K562 (cell line): ENCODE data around the gene NBEAL2. TPM values are rescaled to one million over a fixed set of nuclear protein-coding genes. Genes with fewer than 3 reads are reported as not detected.

Experiments
- ATAC-seq: fragments of 200-7000 bp; cut with Tn5 transposase; 3 replicates; pipeline ENCODE4 v1.9.1; 2020; ENCODE audit warnings: moderate library complexity
- BruUV-seq: library from RNA; stranded (reverse); fragments of 400-500 nt; replicated peaks from 2 replicates; lab custom pipeline; 2021; lab: Mats Ljungman, UMichigan
- CTCF ChIA-PET: fragments of 300-600 bp; formaldehyde crosslinking; extraction: SDS; loops from one replicate; lab custom pipeline; 2021; ENCODE audit warnings: low intra/inter-chr PET ratio; lab: Yijun Ruan, JAX
- POLR2A ChIA-PET: fragments of 300-600, 350-650 bp; sonication (Branson Sonifier 250); formaldehyde crosslinking; extraction: SDS; loops from one replicate; lab custom pipeline; 2021; ENCODE audit warnings: antibody characterized with exemption, inconsistent platforms; lab: Yijun Ruan, JAX
- DNase-seq, 4 experiments: peaks; one replicate each; pipeline versions ENCODE4 v3.0.0 to v3.0.0-alpha.2; 2011 to 2018; ENCODE audit warnings: low spot score in 3 of 4, mixed read lengths in 3 of 4; ENCODE audit errors: extremely low read depth in 1 of 4
- FAIRE-seq: peaks from 2 replicates; lab custom pipeline; 2011; peaks lifted over from hg19 to GRCh38; lab: Jason Lieb, UNC
- H2AFZ ChIP-seq: 2 replicates; pipeline ENCODE4 v1.6.0; 2011; ENCODE audit warnings: low read depth, low read length, control low read depth, inconsistent platforms
- H3K27ac ChIP-seq: fragments of 200-600 bp; 3 replicates; pipeline ENCODE4 v1.8.0; 2011; ENCODE audit warnings: low read depth, mild to moderate bottlenecking, control low read depth, inconsistent platforms, low read length, moderate library complexity, mixed read lengths; ENCODE audit errors: extremely low read depth
- H3K27me3 ChIP-seq, 2 experiments: fragments of 300-600 bp in 1 of 2; 2 replicates in 1 of 2; 3 replicates in 1 of 2; pipeline versions ENCODE4 v1.6.0 to v1.8.0; 2011; ENCODE audit warnings: inconsistent platforms in 2 of 2, low read length in 2 of 2, mild to moderate bottlenecking in 1 of 2, mixed read lengths in 1 of 2, moderate library complexity in 1 of 2; ENCODE audit not compliant: control insufficient read depth in 2 of 2, insufficient read depth in 2 of 2
- H3K36me3 ChIP-seq: fragments of 300-600 bp; 3 replicates; pipeline ENCODE4 v1.8.0; 2011; ENCODE audit warnings: mild to moderate bottlenecking, low read length, inconsistent platforms; ENCODE audit not compliant: control insufficient read depth, insufficient read depth
- H3K4me1 ChIP-seq, 2 experiments: fragments of 200-600 bp in 1 of 2; replicated peaks in 1 of 2; 2 replicates in 1 of 2; 3 replicates in 1 of 2; pipeline versions ENCODE4 v1.5.1 to v1.8.0; 2011; ENCODE audit warnings: inconsistent platforms in 2 of 2, low read length in 2 of 2, mild to moderate bottlenecking in 1 of 2, mixed read lengths in 1 of 2, moderate library complexity in 1 of 2; ENCODE audit not compliant: control insufficient read depth in 2 of 2, insufficient read depth in 2 of 2
- H3K4me2 ChIP-seq: 2 replicates; pipeline ENCODE4 v1.6.1; 2011; ENCODE audit warnings: low read length, control low read depth, inconsistent platforms, mixed read lengths; ENCODE audit not compliant: insufficient read depth
- H3K4me3 ChIP-seq: fragments of 200-600 bp; sonication (generic), shearing (Covaris generic); 2 replicates; pipeline ENCODE4 v1.5.1; 2016; ENCODE audit warnings: control low read depth, inconsistent platforms
- H3K79me2 ChIP-seq: fragments of 200-600 bp; 3 replicates; pipeline ENCODE4 v1.8.0; 2011; ENCODE audit warnings: low read length, inconsistent platforms; ENCODE audit not compliant: control insufficient read depth, insufficient read depth
- H3K9ac ChIP-seq, 2 experiments: 2 replicates each; pipeline versions ENCODE4 v1.6.0 to v1.6.1; 2011; ENCODE audit warnings: low read depth in 2 of 2, low read length in 2 of 2, control low read depth in 1 of 2, inconsistent platforms in 1 of 2, mild to moderate bottlenecking in 1 of 2, mixed read lengths in 1 of 2; ENCODE audit not compliant: insufficient read depth in 1 of 2
- H3K9me1 ChIP-seq: one replicate; pipeline ENCODE4 v1.6.0; 2011; ENCODE audit warnings: inconsistent platforms, mild to moderate bottlenecking, low read length, moderate library complexity; ENCODE audit not compliant: control insufficient read depth, insufficient read depth
- H3K9me3 ChIP-seq: replicated peaks from 2 replicates; pipeline ENCODE4 v1.5.1; 2011; ENCODE audit warnings: low read depth, low read length, inconsistent platforms; ENCODE audit not compliant: control insufficient read depth, insufficient read depth
- H4K20me1 ChIP-seq: replicated peaks from 2 replicates; pipeline ENCODE4 v1.6.1; 2011; ENCODE audit warnings: low read length, inconsistent platforms, mixed read lengths; ENCODE audit not compliant: control insufficient read depth, insufficient read depth
- C11orf30 ChIP-seq: fragments of 450-650 bp; IDR thresholded peaks from 2 replicates; pipeline ENCODE4 v1.6.1; 2016; ENCODE audit warnings: low read depth, mild to moderate bottlenecking
- DPF2 ChIP-seq: fragments of 450-650 bp; IDR thresholded peaks from 2 replicates; pipeline ENCODE4 v1.6.1; 2016
- KAT7 ChIP-seq: sonication (generic); formaldehyde crosslinking; IDR thresholded peaks from 2 replicates; pipeline ENCODE4 v1.8.0; 2022; ENCODE audit warnings: missing genetic modification reagents, mild to moderate bottlenecking, borderline replicate concordance
- KHSRP ChIP-seq: fragments of 450-650 bp; IDR thresholded peaks from 2 replicates; pipeline ENCODE4 v1.6.1; 2017
- MAFF ChIP-seq: IDR thresholded peaks from 2 replicates; pipeline ENCODE4 v1.6.1; 2012; ENCODE audit warnings: low read length, improper control_type of control experiment
- MAFG ChIP-seq: fragments of 450-650 bp; conservative IDR thresholded peaks from 2 replicates; pipeline ENCODE4 v1.6.1; 2016; ENCODE audit warnings: missing genetic modification characterization, missing compliant biosample characterization
- MAFK ChIP-seq: IDR thresholded peaks from 2 replicates; pipeline ENCODE4 v1.6.1; 2011; ENCODE audit warnings: low read length, improper control_type of control experiment
- POLR2G ChIP-seq: fragments of 200-400 bp; formaldehyde crosslinking; IDR thresholded peaks from 2 replicates; pipeline ENCODE4 v1.6.1; 2017; ENCODE audit warnings: low read depth, mild to moderate bottlenecking, antibody characterized with exemption, low read length, moderate library complexity
- RB1 ChIP-seq: fragments of 450-650 bp; IDR thresholded peaks from 2 replicates; pipeline ENCODE4 v1.6.1; 2017; ENCODE audit warnings: low read depth, mild to moderate bottlenecking
- SNRNP70 ChIP-seq: fragments of 200-400 bp; formaldehyde crosslinking; optimal IDR thresholded peaks from 2 replicates; pipeline ENCODE3; 2017; ENCODE audit warnings: low read depth, low read length
- YY1 ChIP-seq, 3 experiments: IDR thresholded peaks; 2 replicates each; pipeline ENCODE4 v1.6.1; 2011; ENCODE audit warnings: low read length in 2 of 3, mild to moderate bottlenecking in 2 of 3, moderate library complexity in 2 of 3, borderline replicate concordance in 1 of 3, control low read depth in 1 of 3, low read depth in 1 of 3; ENCODE audit not compliant: insufficient read depth in 3 of 3, insufficient replicate concordance in 2 of 3, control insufficient read depth in 1 of 3, insufficient read length in 1 of 3; ENCODE audit errors: extremely low read depth in 1 of 3
- ZNF224 ChIP-seq: sonication (generic); formaldehyde crosslinking; IDR thresholded peaks from 2 replicates; pipeline ENCODE4 v1.8.0; 2022; ENCODE audit warnings: mild to moderate bottlenecking, missing genetic modification reagents
- ZNF316 ChIP-seq: fragments of 450-650 bp; IDR thresholded peaks from 2 replicates; pipeline ENCODE4 v1.6.1; 2016
- WGBS: fragments of 100-300 bp; shearing (Covaris generic); methylation state at CpG from one replicate; pipeline ENCODE4 v1.1.6; 2016; ENCODE audit warnings: low coverage, mixed read lengths; ENCODE audit not compliant: insufficient coverage; ENCODE audit errors: missing lambda C conversion rate; 5-methylcytosine and 5-hydroxymethylcytosine counted together
- in situ Hi-C: fragments of 300-500 bp; cut with MboI; formaldehyde crosslinking; loops from 4 replicates; pipeline ENCODE4 v1.15.0; 2018; ENCODE audit warnings: inconsistent platforms, mixed read lengths
- intact Hi-C: fragments of 100-400 bp; cut with micrococcal nuclease; formaldehyde crosslinking; loops from 2 replicates; pipeline ENCODE4 v1.14.2; 2022
- polyA plus RNA-seq, 8 experiments: library from polyadenylated mRNA; depleted of rRNA in 4 of 8; stranded (reverse) in 5 of 8; unstranded in 3 of 8; fragments of >200 nt; fragmentation: Nextera tagmentation in 2 of 8; fragmentation: Illumina TruSeq in 1 of 8; extraction: Ambion mirVana in 2 of 8; extraction: Trizol in 1 of 8; gene quantifications; 2 replicates each; pipeline versions ENCODE4 v1.2.1 to v1.2.3, GENCODE V29; 2011 to 2014; ENCODE audit warnings: inconsistent platforms in 1 of 8, missing spikeins in 1 of 8
- total RNA-seq, 7 experiments: library from RNA; depleted of rRNA in 6 of 7; stranded (reverse); fragments of >200 nt in 6 of 7; fragmentation: Illumina TruSeq in 2 of 7; extraction: Trizol in 2 of 7; gene quantifications; 2 replicates each; pipeline versions ENCODE4 v1.2.1 to v1.2.3, GENCODE V29; 2011 to 2021; ENCODE audit warnings: low replicate concordance in 1 of 7

NBEAL2 gene
- total and polyA plus RNA-seq, 9 of the 15 experiments (the other 6 are each of a cell fraction or from before 2014, with no cell fraction given), result 0.06 to 114 (median 29.6) TPM

DNA sequence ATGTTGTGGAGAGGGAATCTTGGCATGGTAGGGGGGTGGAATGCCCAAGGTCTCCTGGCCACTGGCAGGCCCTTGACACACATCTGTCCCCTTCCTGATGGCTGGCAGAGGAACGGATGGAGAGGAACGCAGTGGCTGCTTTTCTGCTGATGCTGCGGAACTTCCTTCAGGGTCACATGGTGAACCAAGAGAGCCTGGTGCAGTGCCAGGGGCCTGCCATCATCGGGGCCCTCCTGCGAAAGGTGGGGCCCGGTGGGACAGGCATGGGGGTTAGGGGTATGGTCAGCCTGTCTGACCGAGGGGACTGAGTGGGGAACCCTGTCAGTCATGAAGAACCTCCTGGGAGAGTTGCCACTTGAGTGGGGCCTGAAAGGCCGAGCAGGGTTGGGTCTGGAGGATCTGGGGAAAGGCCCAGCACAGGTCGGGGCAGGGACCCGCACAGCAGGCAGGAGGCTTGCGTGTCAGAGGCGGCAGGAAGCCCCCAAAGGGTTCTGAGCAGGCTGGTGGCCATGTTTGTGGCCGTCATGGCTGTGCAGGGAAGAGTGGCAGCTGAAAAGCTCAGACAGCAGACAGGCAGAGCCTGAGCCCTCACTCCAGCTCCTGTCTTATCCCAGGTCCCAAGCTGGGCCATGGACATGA is 18.1 kb downstream of the NBEAL2 start:
- Histone ChIP-seq H3K4me2 (no peak overlapping the region), H3K4me3 (no peak overlapping the region), H2AFZ (no peak overlapping the region), H3K79me2 (no peaks in the 10 kb centered on the region), H3K4me1 (peaks cover 0 to 62% of the 10 kb centered on the region in 2 experiments; a peak in 2 of 5 replicates), H3K36me3 (peaks cover 98% of the 10 kb centered on the region), H3K9me3 (no peaks in the 10 kb centered on the region), H3K27ac (no peak overlapping the region)
- in situ Hi-C loops (no loop called here), intact Hi-C loops (loop anchor here (1.0 to 10.0 kb wide), 4 partner anchors 67 to 293 kb away; partner anchors contain the start of gene TMIE)
- no peak for ATAC-seq
- BruUV-seq, result no TSS peak
- POLR2A ChIA-PET, result interaction anchor here (0.6 to 2.9 kb wide), 9 partner anchors 9 to 730 kb away, joined by 3 to 16 read pairs (median 3); partner anchors contain the start of gene PTPN23
- TF ChIP-seq ZNF316 (peak; percentile 83), SNRNP70 (peak; percentile 26), POLR2G (peak; percentile 58; the same call in 1 of the 2 replicates), YY1 (IDR thresholded peaks at IDR 0.05; ENCODE audit: borderline replicate concordance in 1 of 3, control insufficient read depth in 1 of 3, extremely low read depth in 1 of 3, insufficient read depth in 3 of 3, insufficient read length in 1 of 3, insufficient replicate concordance in 2 of 3, low read depth in 1 of 3, low read length in 2 of 3) (peak in 1 of 3 experiments; percentile 4), KAT7 (CRISPR knock-in tag) (no peak), DPF2 (no peak), MAFK (0 out of 2 replicates have a peak, but pooled peaks have one; percentile 22), MAFG (peak; percentile 44; the same call in 1 of the 2 replicates), ZNF224 (CRISPR knock-in tag) (0 out of 2 replicates have a peak, but pooled peaks have one; percentile 15), KHSRP (no peak), C11orf30 (peak; percentile 69), MAFF (peak; percentile 48), RB1 (no peak)
- TF ChIP-seq, all 486 proteins: peak for 9
- 88% methylated on average over 13 of the region's 13 CpGs for WGBS
- Histone ChIP-seq H3K9me1 (no peaks in the 10 kb centered on the region), H3K27me3 (no peaks in the 10 kb centered on the region), H3K9ac (peak overlapping the region in 1 of 2 experiments; percentile 63; a peak in 1 of 4 replicates), H4K20me1 (peaks cover 8% of the 10 kb centered on the region; the same call in 1 of the 2 replicates)
- CTCF ChIA-PET, result interaction anchor here (0.7 to 3.8 kb wide), 4 partner anchors 46 to 130 kb away, joined by 3 to 33 read pairs (median 4); no protein-coding TSS in a partner anchor
- DNase-seq, result no peak
- FAIRE-seq, result peak; percentile 48
